Measurements from ENCODE around the gene COL1A1.

COL1A1 gene

GRCh38 chr17:50185631-50186471 is 15.6 kb downstream of the COL1A1 start:
- Histone ChIP-seq H3K36me3 (ENCODE audit: insufficient read depth, low read length) (no peaks in the 10 kb centered on the region), H3K27ac (ENCODE audit: low read length) (no peak overlapping the region), H3K79me2 (ENCODE audit: insufficient read depth, low read length) (no peaks in the 10 kb centered on the region), H4K20me1 (ENCODE audit: insufficient read depth, low read length) (peaks cover 3% of the 10 kb centered on the region; the same call in 1 of the 2 replicates), H3K4me2 (ENCODE audit: insufficient read depth, low read length) (no peak overlapping the region), H2AFZ (ENCODE audit: low read depth, low read length) (no peak overlapping the region), H3K27me3 (ENCODE audit: insufficient read depth, low read length, poor library complexity) (peaks cover 12% of the 10 kb centered on the region), H3K4me3 (ENCODE audit: low read depth in 1 of 2, low read length in 2 of 2) (no peak overlapping the region), H3K4me1 (ENCODE audit: insufficient read depth, low read length) (0 out of 2 replicates have a peak, but pooled peaks cover 3% of the 10 kb centered on the region), H3K9ac (ENCODE audit: low read depth, low read length) (no peak overlapping the region), H3K9me3 (ENCODE audit: insufficient read depth, low read length, severe bottlenecking) (no peaks in the 10 kb centered on the region)
- TF ChIP-seq EZH2 (IDR thresholded peaks at IDR 0.05; ENCODE audit: borderline replicate concordance, low read depth, low read length, severe bottlenecking), result no peak
- no peak for ATAC-seq (ENCODE audit: insufficient read depth, low read depth)
- no peak for DNase-seq

DNA sequence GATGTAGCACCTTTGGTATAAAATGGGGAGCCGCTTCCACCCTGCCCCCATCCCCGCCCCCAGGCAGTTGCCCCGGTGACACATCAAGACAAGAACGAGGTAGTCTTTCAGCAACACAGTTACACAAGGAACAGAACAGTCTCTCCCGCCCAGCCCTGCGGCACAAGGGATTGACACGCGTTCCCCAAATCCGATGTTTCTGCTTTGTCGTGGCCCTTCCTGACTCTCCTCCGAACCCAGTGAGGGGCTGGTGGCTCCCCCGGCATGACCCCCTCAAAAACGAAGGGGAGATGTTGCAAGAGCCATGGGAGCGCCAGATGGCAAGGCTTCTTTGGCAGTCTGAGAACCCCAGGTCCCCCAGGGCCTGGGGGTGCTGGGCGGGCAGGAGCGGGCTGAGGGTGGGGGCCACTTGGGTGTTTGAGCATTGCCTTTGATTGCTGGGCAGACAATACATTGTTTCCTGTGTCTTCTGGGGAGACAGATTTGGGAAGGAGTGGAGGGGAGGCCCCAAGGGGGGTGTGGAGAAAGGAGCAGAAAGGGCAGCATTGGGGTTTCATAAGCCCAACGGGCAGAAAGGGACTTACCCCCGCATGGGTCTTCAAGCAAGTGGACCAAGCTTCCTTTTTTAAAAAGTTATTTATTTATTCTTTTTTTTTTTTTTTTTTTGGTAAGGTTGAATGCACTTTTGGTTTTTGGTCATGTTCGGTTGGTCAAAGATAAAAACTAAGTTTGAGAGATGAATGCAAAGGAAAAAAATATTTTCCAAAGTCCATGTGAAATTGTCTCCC is 16.6 kb downstream of the COL1A1 start:
- TF ChIP-seq EZH2 (IDR thresholded peaks at IDR 0.05; ENCODE audit: borderline replicate concordance, low read depth, low read length, severe bottlenecking), result no peak
- no peak for TF ChIP-seq CTCF (IDR thresholded peaks at IDR 0.05; ENCODE audit: borderline replicate concordance, extremely low read depth, low read length, poor library complexity, severe bottlenecking)
- no peak overlapping the region for H2AFZ ChIP-seq (ENCODE audit: low read depth, low read length)
- ATAC-seq (ENCODE audit: insufficient read depth, low read depth) (no peak), DNase-seq (no peak)
- H3K4me2 ChIP-seq (ENCODE audit: insufficient read depth, low read length), result no peak overlapping the region
- no peaks in the 10 kb centered on the region for H3K79me2 ChIP-seq (ENCODE audit: insufficient read depth, low read length)
- no peaks in the 10 kb centered on the region for H3K9me3 ChIP-seq (ENCODE audit: insufficient read depth, low read length, severe bottlenecking)
- H3K9ac ChIP-seq (ENCODE audit: low read depth, low read length), result no peak overlapping the region
- no peak overlapping the region for H3K27ac ChIP-seq (ENCODE audit: low read length)
- H3K36me3 ChIP-seq (ENCODE audit: insufficient read depth, low read length), result no peaks in the 10 kb centered on the region
- 0 out of 2 replicates have a peak, but pooled peaks cover 3% of the 10 kb centered on the region for H3K4me1 ChIP-seq (ENCODE audit: insufficient read depth, low read length)
- H3K4me3 ChIP-seq (ENCODE audit: low read depth in 1 of 2, low read length in 2 of 2), result no peak overlapping the region
- H3K27me3 ChIP-seq (ENCODE audit: insufficient read depth, low read length, poor library complexity), result peaks cover 10% of the 10 kb centered on the region
- no peaks in the 10 kb centered on the region for H4K20me1 ChIP-seq (ENCODE audit: insufficient read depth, low read length)

GRCh38 chr17:50184064-50184463 is 17.4 kb downstream of the COL1A1 start:
- no peak overlapping the region for H2AFZ ChIP-seq (ENCODE audit: low read depth, low read length)
- H3K27ac ChIP-seq (ENCODE audit: low read length), result no peak overlapping the region
- no peaks in the 10 kb centered on the region for H4K20me1 ChIP-seq (ENCODE audit: insufficient read depth, low read length)
- H3K36me3 ChIP-seq (ENCODE audit: insufficient read depth, low read length), result no peaks in the 10 kb centered on the region
- H3K9ac ChIP-seq (ENCODE audit: low read depth, low read length), result no peak overlapping the region
- no peak for ATAC-seq (ENCODE audit: insufficient read depth, low read depth)
- 0 out of 2 replicates have a peak, but pooled peaks cover 3% of the 10 kb centered on the region for H3K4me1 ChIP-seq (ENCODE audit: insufficient read depth, low read length)
- DNase-seq, result no peak
- no peaks in the 10 kb centered on the region for H3K9me3 ChIP-seq (ENCODE audit: insufficient read depth, low read length, severe bottlenecking)
- H3K79me2 ChIP-seq (ENCODE audit: insufficient read depth, low read length), result no peaks in the 10 kb centered on the region
- peaks cover 7% of the 10 kb centered on the region for H3K27me3 ChIP-seq (ENCODE audit: insufficient read depth, low read length, poor library complexity)
- TF ChIP-seq EZH2 (IDR thresholded peaks at IDR 0.05; ENCODE audit: borderline replicate concordance, low read depth, low read length, severe bottlenecking), result no peak
- TF ChIP-seq CTCF (IDR thresholded peaks at IDR 0.05; ENCODE audit: borderline replicate concordance, extremely low read depth, low read length, poor library complexity, severe bottlenecking), result no peak
- no peak overlapping the region for H3K4me2 ChIP-seq (ENCODE audit: insufficient read depth, low read length)
- H3K4me3 ChIP-seq (ENCODE audit: low read depth in 1 of 2, low read length in 2 of 2), result no peak overlapping the region

Measured in DND-41 (cell line).